IgD-negative memory B cell (primary cell): Measurements from ENCODE around the gene GARIN5A. TPM values are rescaled to one million over a fixed set of nuclear protein-coding genes. Genes with fewer than 3 reads are reported as not detected.
A peak's percentile ranks its signal among the peaks of the same experiment; 100 is the strongest.

Experiments
- H3K27ac Mint-ChIP-seq, 3 donors: one replicate each; pipeline ENCODE4 v1.8.0; 2020 to 2022; ENCODE audit warnings: mild to moderate bottlenecking in 3 of 3, mixed read lengths in 3 of 3, moderate library complexity in 1 of 3
- H3K27me3 Mint-ChIP-seq: one replicate; pipeline ENCODE4 v1.8.0; 2021; ENCODE audit warnings: mixed read lengths
- H3K36me3 Mint-ChIP-seq: one replicate; pipeline ENCODE4 v1.8.0; 2020; ENCODE audit warnings: mild to moderate bottlenecking, mixed read lengths
- H3K4me1 Mint-ChIP-seq, 3 donors: one replicate each; pipeline ENCODE4 v1.8.0; 2020 to 2022; ENCODE audit warnings: mixed read lengths in 3 of 3, mild to moderate bottlenecking in 1 of 3
- H3K4me3 Mint-ChIP-seq, 4 donors: one replicate each; pipeline ENCODE4 v1.8.0; 2020 to 2022; ENCODE audit warnings: mild to moderate bottlenecking in 4 of 4, mixed read lengths in 4 of 4, moderate library complexity in 3 of 4
- H3K9me3 Mint-ChIP-seq, 3 donors: one replicate each; pipeline ENCODE4 v1.8.0; 2020 to 2021; ENCODE audit warnings: mixed read lengths in 3 of 3, mild to moderate bottlenecking in 1 of 3
- polyA plus RNA-seq: library from polyadenylated mRNA; unstranded; fragments of 300-500 nt; fragmentation: Illumina TruSeq; gene quantifications from one replicate; pipeline ENCODE4 v1.2.3, GENCODE V29; 2021

Gene GARIN5A
- polyA plus RNA-seq, 1 donor from 2014 or later, result 0.53 TPM

DNA sequence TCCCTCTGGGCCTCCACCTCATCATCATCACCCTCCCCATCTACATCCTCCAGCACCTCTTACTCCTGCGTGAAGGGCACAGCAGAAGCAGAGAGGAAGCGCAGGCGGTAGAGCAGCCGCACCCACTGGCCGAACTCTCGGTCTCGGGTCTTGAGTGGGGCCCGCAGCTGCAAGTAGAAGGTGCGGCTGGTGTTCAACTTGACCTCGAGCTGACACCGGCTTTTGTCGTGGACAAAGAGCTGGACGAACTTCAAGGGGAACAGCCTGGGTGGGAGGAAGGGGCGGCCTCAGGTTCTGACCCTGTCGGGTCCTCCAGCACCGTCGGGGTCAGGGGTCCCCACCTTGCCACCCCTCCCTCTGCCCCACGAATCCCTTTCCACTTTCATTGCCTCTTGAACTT, 9.1 kb downstream of the GARIN5A start:
- no peaks in the 10 kb centered on the region for H3K9me3 Mint-ChIP-seq
- H3K27me3 Mint-ChIP-seq, result peaks cover 5% of the 10 kb centered on the region
- H3K4me3 Mint-ChIP-seq, result no peak overlapping the region
- no peaks in the 10 kb centered on the region for H3K4me1 Mint-ChIP-seq
- H3K36me3 Mint-ChIP-seq, result no peaks in the 10 kb centered on the region
- no peak overlapping the region for H3K27ac Mint-ChIP-seq

DNA sequence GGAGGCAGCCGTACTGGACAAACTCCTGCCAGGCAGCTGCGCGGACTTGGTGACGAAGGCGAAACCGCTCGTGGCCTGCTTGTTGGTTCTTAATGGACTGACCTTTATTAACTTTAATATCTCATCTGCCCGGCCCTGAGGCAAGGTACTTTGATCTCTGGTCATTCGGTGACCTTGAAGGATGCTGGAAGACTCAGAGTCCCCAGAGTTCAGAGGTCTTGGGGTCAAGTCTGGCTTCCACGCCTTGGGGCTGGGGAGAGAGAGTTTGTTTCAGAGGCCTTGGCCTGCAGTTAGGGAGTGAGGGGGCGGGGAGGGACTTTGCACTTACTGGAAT, 10.0 kb downstream of the GARIN5A start:
- Mint-ChIP-seq H3K4me1 (no peaks in the 10 kb centered on the region), H3K36me3 (no peaks in the 10 kb centered on the region), H3K4me3 (no peak overlapping the region), H3K27me3 (peaks cover 5% of the 10 kb centered on the region), H3K9me3 (no peaks in the 10 kb centered on the region), H3K27ac (no peak overlapping the region)

DNA sequence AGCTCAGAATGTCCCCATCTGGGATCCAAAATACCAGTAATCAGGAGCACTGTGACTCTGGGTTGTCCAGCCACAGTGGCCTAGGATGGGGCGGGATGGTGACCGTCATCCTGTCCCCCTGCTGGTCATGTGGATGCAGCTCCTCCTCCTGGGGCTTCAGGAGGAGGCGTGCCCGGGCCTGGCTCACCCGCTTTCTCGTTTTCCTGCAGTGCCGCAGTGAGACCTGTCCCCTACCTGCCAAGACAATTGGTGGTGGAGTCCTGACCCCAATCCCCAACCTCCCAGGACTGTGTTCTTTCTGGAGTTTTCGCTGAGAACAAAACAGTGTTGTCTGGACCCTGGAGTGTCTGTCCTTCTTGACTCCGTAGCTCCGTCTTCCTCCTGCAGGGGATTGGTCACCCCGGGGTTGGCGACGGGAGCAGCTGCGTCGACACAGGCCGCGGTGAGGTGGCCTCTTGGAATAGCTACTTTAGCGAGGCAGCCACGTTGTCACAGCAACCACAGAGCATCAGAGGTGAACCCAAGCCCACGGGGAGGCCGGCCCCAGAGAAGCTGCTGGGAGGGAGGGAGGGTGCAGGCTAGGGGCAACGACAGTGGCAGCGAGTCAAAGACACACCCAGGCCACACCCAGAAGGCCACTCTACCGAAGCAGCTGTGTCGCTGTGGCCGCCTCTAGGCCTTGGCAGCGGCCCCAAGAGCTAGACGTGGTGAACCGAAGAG, 10.5 kb downstream of the GARIN5A start:
- Mint-ChIP-seq H3K27me3 (peaks cover 5% of the 10 kb centered on the region), H3K36me3 (no peaks in the 10 kb centered on the region), H3K9me3 (no peaks in the 10 kb centered on the region), H3K4me3 (no peak overlapping the region), H3K27ac (no peak overlapping the region), H3K4me1 (peaks cover 3% of the 10 kb centered on the region in 3 donors)

DNA sequence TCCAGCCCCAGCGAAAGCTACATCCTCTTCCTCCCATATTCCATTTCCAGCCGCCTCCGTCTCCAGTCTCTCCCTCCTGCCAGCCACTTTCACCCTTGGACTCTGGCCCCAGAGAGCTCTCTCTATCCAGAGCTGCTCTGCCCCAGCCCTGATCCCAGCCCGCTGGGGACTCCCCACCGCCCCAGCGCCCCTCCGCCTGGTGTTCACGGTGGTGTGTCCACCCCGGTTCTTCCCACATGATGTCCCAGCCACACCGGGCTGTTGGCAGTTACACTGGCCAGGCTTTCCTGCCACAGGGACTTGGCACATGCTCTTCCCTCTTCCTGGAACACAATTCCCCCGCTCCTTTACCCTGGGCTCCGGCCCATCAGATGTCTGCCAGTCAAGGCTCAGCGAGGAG, 11.6 kb downstream of the GARIN5A start:
- H3K9me3 Mint-ChIP-seq, result no peaks in the 10 kb centered on the region
- peaks cover 10 to 11% (median 10%) of the 10 kb centered on the region in 3 donors for H3K4me1 Mint-ChIP-seq
- peaks cover 5% of the 10 kb centered on the region for H3K27me3 Mint-ChIP-seq
- no peaks in the 10 kb centered on the region for H3K36me3 Mint-ChIP-seq
- H3K4me3 Mint-ChIP-seq, result no peak overlapping the region
- H3K27ac Mint-ChIP-seq, result no peak overlapping the region

DNA sequence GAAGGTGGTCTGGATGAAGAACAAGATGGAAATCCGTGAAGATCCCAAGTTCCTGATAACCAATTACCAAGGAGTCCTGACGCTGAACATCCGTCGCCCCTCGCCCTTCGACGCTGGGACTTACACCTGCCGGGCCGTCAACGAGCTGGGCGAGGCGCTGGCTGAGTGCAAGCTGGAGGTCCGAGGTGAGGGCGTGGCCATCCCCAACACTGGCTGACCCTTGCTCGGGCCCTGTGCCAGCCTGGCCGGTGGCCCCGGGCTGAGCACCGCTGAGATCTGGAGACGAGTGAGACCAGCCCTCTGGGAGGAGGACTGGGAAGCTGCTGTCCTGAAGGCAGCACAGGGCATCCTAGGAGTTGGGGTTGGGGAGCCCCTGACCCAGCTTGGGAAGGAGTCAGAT, 12.3 kb downstream of the GARIN5A start:
- H3K9me3 Mint-ChIP-seq, result no peaks in the 10 kb centered on the region
- H3K27me3 Mint-ChIP-seq, result peaks cover 5% of the 10 kb centered on the region
- peaks cover 11 to 12% (median 12%) of the 10 kb centered on the region in 3 donors for H3K4me1 Mint-ChIP-seq
- peak overlapping the region in 1 of 4 donors; percentile 29 for H3K4me3 Mint-ChIP-seq
- H3K36me3 Mint-ChIP-seq, result no peaks in the 10 kb centered on the region
- peak overlapping the region in 1 of 3 donors; percentile 31 for H3K27ac Mint-ChIP-seq

DNA sequence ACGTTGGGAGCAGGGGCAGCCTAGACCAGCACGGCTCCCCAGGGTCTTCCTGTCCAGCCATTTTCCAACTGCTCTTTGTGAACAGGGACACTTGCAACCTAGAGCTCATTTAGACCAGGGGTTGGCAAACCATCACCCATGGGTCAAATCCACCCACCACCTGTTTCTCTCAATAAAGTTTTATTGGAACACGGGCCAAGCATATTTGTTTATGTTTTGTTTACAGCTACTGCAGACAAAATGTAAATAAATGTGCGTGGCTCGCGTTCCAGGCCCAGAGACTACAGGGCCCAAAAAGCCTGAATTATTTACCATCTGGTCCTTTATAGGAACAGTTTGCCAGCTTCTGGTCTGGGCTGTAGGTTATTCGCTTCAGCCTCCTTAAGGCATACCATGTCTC, 13.7 kb downstream of the GARIN5A start:
- H3K9me3 Mint-ChIP-seq, result no peaks in the 10 kb centered on the region
- H3K36me3 Mint-ChIP-seq, result no peaks in the 10 kb centered on the region
- H3K27ac Mint-ChIP-seq, result peak overlapping the region in 1 of 3 donors; percentile 7
- peaks cover 5% of the 10 kb centered on the region for H3K27me3 Mint-ChIP-seq
- H3K4me3 Mint-ChIP-seq, result peak overlapping the region in 1 of 4 donors; percentile 13
- peaks cover 11 to 12% (median 12%) of the 10 kb centered on the region in 3 donors for H3K4me1 Mint-ChIP-seq

DNA sequence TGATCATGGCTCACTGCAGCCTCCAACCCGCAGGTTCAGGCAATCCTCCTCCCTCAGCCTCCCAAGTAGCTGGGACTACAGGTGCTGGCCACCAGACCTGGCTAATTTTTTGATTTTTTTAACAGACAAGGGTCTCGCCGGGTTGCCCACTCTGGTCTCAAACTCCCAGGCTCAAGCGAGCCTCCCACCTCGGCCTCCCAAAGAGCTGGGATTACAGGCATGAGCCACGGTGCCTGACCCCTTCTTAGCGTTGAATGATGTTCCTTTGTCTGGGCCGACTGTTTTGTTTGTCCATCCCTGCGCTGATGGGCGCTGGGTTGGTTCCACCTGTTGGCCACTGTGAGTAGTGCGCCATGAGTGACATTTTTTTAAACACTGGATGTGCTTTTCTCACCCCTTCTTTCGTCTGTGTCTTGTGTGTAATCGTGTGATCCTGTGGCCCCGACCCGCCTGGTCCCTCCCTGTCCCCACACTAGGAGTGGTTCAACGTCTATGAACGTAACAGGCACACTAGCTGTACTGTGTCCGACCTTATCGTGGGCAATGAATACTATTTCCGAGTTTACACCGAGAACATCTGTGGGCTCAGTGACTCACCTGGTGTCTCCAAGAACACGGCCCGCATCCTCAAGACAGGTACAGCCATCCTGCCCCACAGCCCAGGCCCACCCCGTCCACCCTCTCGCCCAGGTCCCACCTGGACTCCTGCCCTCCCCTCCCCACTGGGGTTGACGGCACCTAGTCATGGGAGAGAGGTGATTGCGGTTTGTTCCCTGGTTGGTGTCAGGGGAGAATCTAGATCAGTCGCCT, 15.4 kb downstream of the GARIN5A start:
- Mint-ChIP-seq H3K4me3 (peak overlapping the region in 2 of 4 donors; percentile 31 to 85), H3K36me3 (peaks cover 2% of the 10 kb centered on the region), H3K27ac (peak overlapping the region in 2 of 3 donors; percentile 32 to 36), H3K4me1 (peaks cover 11 to 12% (median 12%) of the 10 kb centered on the region in 3 donors), H3K9me3 (no peaks in the 10 kb centered on the region), H3K27me3 (peaks cover 5% of the 10 kb centered on the region)

DNA sequence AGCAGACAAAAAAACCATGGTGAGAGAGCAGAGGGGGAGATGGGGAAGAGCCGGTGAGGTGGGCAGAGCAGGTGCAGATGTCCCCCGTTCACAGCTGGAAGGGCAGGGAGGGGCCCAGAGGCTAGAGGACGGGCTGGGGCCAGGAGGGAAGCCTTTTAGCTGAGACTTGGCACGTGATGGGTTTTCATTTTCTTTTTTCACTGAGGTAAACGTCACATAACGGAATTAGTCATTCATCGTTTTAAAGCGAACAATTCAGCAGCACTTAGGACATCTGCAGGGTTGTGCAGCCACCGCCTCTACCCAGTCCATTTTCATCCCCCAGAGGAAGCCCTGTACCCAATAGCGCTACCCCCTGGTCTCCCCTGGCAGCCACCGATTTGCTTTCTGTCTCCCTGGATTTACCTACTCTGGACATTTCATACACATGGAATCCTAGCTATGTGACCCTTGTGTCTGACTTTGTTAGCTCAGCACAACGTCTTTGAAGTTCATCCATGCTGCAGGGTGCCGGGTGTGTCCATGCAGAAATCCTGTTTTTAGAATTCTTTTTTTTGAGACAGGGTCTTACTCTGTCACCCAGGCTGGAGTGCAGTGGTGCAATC, 16.4 kb downstream of the GARIN5A start:
- Mint-ChIP-seq H3K27ac (peak overlapping the region; percentile 51 to 91 (median 86)), H3K4me1 (peaks cover 11 to 12% (median 12%) of the 10 kb centered on the region in 3 donors), H3K36me3 (peaks cover 2% of the 10 kb centered on the region), H3K4me3 (peak overlapping the region; percentile 20 to 87 (median 58)), H3K9me3 (no peaks in the 10 kb centered on the region), H3K27me3 (peaks cover 5% of the 10 kb centered on the region)

DNA sequence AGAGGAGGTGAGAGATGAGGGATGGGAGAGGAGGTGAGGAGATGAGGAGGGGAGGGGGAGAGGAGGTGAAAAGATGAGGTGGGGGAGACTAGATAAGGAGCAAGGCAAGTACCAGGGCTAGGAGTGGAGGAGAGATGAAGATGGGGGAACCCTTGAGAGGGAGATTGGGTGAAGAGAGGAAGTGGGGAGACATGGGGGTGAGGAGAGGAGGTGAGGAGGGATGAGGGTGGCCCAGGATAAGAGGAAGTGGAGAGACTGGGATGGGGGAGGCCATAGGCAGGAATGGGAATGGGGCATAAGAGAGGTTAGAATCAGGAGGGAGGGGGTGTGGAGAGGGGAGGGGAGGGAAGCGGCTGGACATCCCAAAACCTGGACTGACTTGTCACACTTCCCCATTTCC, 17.0 kb downstream of the GARIN5A start:
- H3K9me3 Mint-ChIP-seq, result no peaks in the 10 kb centered on the region
- H3K27me3 Mint-ChIP-seq, result peaks cover 5% of the 10 kb centered on the region
- peaks cover 11 to 12% (median 12%) of the 10 kb centered on the region in 3 donors for H3K4me1 Mint-ChIP-seq
- H3K4me3 Mint-ChIP-seq, result peak overlapping the region in 2 of 4 donors; percentile 39 to 87
- H3K27ac Mint-ChIP-seq, result peak overlapping the region; percentile 51 to 91 (median 86)
- peaks cover 2% of the 10 kb centered on the region for H3K36me3 Mint-ChIP-seq

DNA sequence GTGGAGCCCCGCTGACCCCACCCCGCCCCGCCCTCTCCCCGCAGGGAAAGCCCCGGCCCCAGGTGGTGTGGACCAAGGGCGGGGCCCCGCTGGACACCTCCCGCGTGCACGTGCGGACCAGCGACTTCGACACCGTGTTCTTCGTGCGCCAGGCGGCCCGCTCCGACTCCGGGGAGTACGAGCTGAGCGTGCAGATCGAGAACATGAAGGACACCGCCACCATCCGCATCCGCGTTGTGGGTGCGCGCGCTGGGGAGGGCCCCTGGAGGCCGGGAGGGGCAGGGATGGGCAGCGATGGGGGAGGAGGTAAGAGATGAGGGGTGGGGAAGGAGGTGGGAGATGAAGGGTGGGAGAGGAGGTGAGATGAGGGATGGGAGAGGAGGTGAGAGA, 17.6 kb downstream of the GARIN5A start:
- H3K27ac Mint-ChIP-seq, result no peak overlapping the region
- H3K4me1 Mint-ChIP-seq, result peaks cover 11 to 12% (median 12%) of the 10 kb centered on the region in 3 donors
- H3K27me3 Mint-ChIP-seq, result peaks cover 5% of the 10 kb centered on the region
- no peak overlapping the region for H3K4me3 Mint-ChIP-seq
- H3K36me3 Mint-ChIP-seq, result peaks cover 2% of the 10 kb centered on the region
- no peaks in the 10 kb centered on the region for H3K9me3 Mint-ChIP-seq

DNA sequence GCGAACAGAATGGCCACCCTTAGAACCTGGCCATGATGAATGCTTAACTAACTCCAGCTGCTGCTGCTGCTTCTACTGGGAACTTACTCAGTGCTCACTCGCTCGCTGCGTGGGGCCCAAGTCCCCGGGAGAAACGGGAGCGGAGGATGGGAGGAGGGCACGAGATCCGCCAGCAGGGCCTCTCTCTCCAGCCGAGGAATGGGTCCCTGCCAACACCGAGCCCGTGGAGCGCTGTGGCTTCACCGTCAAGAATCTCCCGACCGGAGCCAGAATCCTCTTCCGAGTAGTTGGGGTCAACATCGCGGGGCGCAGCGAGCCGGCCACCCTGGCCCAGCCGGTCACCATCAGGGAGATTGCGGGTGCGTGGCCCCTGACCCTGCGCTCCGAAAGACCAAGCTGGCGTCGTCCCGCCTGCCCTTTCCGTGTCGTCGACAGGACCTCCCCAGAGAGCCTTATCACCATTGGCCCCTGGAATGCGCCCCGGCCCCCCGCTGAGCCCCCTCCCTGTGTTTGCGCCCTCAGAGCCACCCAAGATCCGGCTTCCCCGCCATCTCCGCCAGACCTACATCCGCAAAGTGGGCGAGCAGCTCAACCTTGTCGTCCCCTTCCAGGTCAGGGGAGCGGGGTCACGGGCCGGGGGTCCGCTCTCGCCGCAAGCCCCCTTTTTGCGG, 18.1 kb downstream of the GARIN5A start:
- Mint-ChIP-seq H3K27ac (no peak overlapping the region), H3K27me3 (peaks cover 3% of the 10 kb centered on the region), H3K36me3 (peaks cover 2% of the 10 kb centered on the region), H3K9me3 (no peaks in the 10 kb centered on the region), H3K4me1 (peaks cover 11 to 12% (median 12%) of the 10 kb centered on the region in 3 donors), H3K4me3 (no peak overlapping the region)

DNA sequence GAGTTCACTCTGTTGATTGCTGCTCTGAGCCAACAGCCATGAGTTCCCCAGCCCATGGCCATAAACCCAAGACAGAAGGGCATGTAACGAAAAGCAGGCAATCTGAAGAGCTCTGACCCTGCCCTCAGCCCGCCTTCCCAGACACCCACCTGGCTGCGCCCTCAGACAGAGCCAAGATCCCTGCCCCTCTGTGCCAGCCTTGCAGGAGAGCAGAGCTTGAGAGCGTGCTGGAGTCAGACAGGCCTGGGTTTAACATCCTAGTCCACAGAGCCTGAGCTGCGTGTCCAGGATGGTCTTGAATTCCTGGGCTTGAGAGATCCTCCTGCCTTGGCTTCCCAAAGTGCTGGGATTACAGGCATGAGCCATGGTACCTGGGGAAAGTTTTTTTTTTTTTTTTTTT, 19.3 kb downstream of the GARIN5A start:
- H3K4me3 Mint-ChIP-seq, result no peak overlapping the region
- peaks cover 11 to 12% (median 12%) of the 10 kb centered on the region in 3 donors for H3K4me1 Mint-ChIP-seq
- H3K9me3 Mint-ChIP-seq, result peaks cover 0 to under 1% (median 0%) of the 10 kb centered on the region in 3 donors
- peaks cover 3% of the 10 kb centered on the region for H3K27me3 Mint-ChIP-seq
- peaks cover 2% of the 10 kb centered on the region for H3K36me3 Mint-ChIP-seq
- H3K27ac Mint-ChIP-seq, result no peak overlapping the region

DNA sequence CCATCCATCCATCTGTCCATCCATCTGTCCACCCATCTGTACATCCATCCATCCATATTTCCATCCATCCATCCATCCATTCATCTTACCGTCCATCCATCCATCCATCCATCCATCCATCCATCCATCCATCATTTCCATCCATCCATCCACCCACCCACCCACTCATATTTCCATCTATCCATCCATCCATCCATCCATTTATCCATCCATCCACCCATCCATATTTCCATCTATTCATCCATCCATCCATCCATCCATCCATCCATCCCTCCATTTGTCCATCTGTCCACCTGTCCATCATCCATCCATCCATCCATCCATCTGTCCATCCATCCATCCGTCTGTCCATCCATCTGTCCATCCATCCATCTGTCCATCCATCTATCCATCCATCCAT, 20.7 kb downstream of the GARIN5A start:
- Mint-ChIP-seq H3K27ac (no peak overlapping the region), H3K4me3 (peak overlapping the region in 1 of 4 donors; percentile 12), H3K27me3 (peaks cover 3% of the 10 kb centered on the region), H3K4me1 (peaks cover 7 to 12% (median 7%) of the 10 kb centered on the region in 3 donors), H3K36me3 (peaks cover 2% of the 10 kb centered on the region), H3K9me3 (peaks cover 0 to 3% (median 0%) of the 10 kb centered on the region in 3 donors)

DNA sequence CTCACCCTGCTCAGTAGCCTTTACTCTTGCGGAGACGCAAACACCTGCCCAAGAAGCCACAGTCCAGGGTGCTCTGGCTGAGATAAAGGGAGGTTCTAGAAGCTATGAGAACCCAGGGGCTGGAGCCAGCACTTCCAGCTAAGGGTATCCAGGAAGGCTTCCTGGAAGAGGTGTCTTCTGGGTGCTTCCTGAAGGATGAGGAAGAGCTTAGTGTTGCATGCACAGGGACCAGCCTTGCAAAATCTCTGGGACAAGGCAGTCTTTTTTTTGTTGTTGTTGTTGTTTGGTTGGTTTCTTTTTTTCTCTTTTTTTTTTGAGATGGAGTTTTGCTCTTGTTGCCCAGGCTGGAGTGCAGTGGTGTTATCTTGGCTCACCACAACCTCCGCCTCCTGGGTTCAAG, 23.4 kb downstream of the GARIN5A start:
- Mint-ChIP-seq H3K4me1 (peaks cover 0 to 5% (median 3%) of the 10 kb centered on the region in 3 donors), H3K27ac (no peak overlapping the region), H3K27me3 (no peaks in the 10 kb centered on the region), H3K9me3 (peaks cover 0 to 3% (median 0%) of the 10 kb centered on the region in 3 donors), H3K36me3 (peaks cover 2% of the 10 kb centered on the region), H3K4me3 (no peak overlapping the region)

DNA sequence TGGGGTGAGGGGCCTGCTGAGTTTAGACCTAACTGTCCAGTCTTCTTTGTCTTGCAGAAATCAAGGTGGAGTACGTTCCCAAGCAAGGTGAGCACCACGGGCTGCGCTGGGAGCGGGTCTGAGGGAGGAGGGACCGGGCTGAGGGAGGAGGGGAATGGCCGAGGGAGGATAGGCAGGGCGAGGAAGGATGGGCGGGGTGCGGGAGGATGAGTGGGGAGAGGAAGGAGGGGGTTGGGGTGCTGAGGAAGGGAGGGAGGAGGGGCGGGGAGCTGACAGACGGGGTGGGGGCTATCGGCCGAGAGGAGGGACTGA, 25.5 kb downstream of the GARIN5A start:
- peaks cover 0 to 3% (median 0%) of the 10 kb centered on the region in 3 donors for H3K9me3 Mint-ChIP-seq
- no peaks in the 10 kb centered on the region for H3K36me3 Mint-ChIP-seq
- H3K4me3 Mint-ChIP-seq, result no peak overlapping the region
- H3K27ac Mint-ChIP-seq, result no peak overlapping the region
- no peaks in the 10 kb centered on the region for H3K27me3 Mint-ChIP-seq
- H3K4me1 Mint-ChIP-seq, result peaks cover 0 to 5% (median 3%) of the 10 kb centered on the region in 3 donors
